GM12892 (cell line): Measurements from ENCODE around the gene TTK.

Experiments used
- POLR2A ChIP-seq: IDR thresholded peaks from 2 replicates; pipeline ENCODE4 v1.6.1; 2011; ENCODE audit warnings: low read depth, low read length, control low read depth
- POLR2AphosphoS5 ChIP-seq: IDR thresholded peaks from 2 replicates; pipeline ENCODE4 v1.6.1; 2011; ENCODE audit warnings: low read depth, low read length, control low read depth

- TF ChIP-seq POLR2AphosphoS5 (no peak), POLR2A (no peak)
Observed at GRCh38 chr6:79993012-79993910, 11.2 kb upstream of the TTK start.
